Tibial nerve (tissue), 3 donors: Measurements from ENCODE around the gene B9D2.

Source experiments
- POLR2A ChIP-seq, 2 donors: fragments of 450-650 bp; IDR thresholded peaks; one replicate each; pipeline ENCODE4 v1.6.1; 2017; ENCODE audit warnings: antibody characterized with exemption in 2 of 2, mild to moderate bottlenecking in 2 of 2, moderate library complexity in 2 of 2
- TF ChIP-seq, protein P1 (sequence below), 5 experiments: fragments of 200-600 bp in 3 of 5; fragments of 450-650 bp in 2 of 5; sonication (generic) in 3 of 5; IDR thresholded peaks; one replicate each; pipeline ENCODE4 v1.5.1; 2016 to 2019; ENCODE audit warnings: antibody characterized with exemption in 5 of 5, mild to moderate bottlenecking in 3 of 5, moderate library complexity in 2 of 5

DNA sequence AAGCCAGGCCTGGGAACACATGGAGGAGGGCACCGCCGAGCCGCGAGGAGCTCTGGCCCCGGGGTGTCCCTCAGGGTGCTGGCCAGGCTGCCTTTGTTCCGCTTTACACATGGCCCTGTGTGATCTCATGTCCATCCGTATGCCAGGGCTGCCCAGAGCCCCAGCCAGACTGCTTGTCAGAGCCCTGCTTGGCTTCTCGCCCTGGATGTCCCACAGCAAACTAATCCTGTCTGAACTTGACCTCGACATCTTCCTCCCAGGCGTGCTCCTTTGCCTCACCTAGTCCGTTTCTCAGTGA lies 48.0 kb upstream of the B9D2 start:
- TF ChIP-seq, protein P1, sequence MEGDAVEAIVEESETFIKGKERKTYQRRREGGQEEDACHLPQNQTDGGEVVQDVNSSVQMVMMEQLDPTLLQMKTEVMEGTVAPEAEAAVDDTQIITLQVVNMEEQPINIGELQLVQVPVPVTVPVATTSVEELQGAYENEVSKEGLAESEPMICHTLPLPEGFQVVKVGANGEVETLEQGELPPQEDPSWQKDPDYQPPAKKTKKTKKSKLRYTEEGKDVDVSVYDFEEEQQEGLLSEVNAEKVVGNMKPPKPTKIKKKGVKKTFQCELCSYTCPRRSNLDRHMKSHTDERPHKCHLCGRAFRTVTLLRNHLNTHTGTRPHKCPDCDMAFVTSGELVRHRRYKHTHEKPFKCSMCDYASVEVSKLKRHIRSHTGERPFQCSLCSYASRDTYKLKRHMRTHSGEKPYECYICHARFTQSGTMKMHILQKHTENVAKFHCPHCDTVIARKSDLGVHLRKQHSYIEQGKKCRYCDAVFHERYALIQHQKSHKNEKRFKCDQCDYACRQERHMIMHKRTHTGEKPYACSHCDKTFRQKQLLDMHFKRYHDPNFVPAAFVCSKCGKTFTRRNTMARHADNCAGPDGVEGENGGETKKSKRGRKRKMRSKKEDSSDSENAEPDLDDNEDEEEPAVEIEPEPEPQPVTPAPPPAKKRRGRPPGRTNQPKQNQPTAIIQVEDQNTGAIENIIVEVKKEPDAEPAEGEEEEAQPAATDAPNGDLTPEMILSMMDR (IDR thresholded peaks at IDR 0.05) = no peak
- no peak for TF ChIP-seq POLR2A (IDR thresholded peaks at IDR 0.05)
